ENCODE measurements around the gene OSER1.
"Not testable (repeated sequence)": the region's sequence is repeated elsewhere in the genome, so short reads cannot be mapped to it uniquely, and the experiment has no call there.

Gene OSER1

GRCh38 chr20:44195605-44196004, 15.0 kb downstream of the OSER1 start:
- DNase-seq (ENCODE audit: low read depth) = no peak
- no peak for TF ChIP-seq CTCF (conservative IDR thresholded peaks at IDR 0.05; ENCODE audit: low read depth, low read length)
- no peak overlapping the region for H3K4me3 ChIP-seq (ENCODE audit: low read depth, low read length)

GRCh38 chr20:44193801-44194200, 16.8 kb downstream of the OSER1 start:
- no peak for DNase-seq (ENCODE audit: low read depth)
- no peak overlapping the region for H3K4me3 ChIP-seq (ENCODE audit: low read depth, low read length)
- TF ChIP-seq CTCF (conservative IDR thresholded peaks at IDR 0.05; ENCODE audit: low read depth, low read length) = no peak

- not testable (repeated sequence) for DNase-seq (ENCODE audit: low read depth); H3K4me3 ChIP-seq (ENCODE audit: low read depth, low read length)
Observed at GRCh38 chr20:44191640-44192039, 18.9 kb downstream of the OSER1 start.

- peak; percentile 91 for DNase-seq (ENCODE audit: low read depth)
- TF ChIP-seq CTCF (conservative IDR thresholded peaks at IDR 0.05; ENCODE audit: low read depth, low read length) = peak; percentile 88
- H3K4me3 ChIP-seq (ENCODE audit: low read depth, low read length) = not testable (repeated sequence)
Observed at GRCh38 chr20:44190197-44190852, 20.2 kb downstream of the OSER1 start.

GRCh38 chr20:44188752-44189151, 21.8 kb downstream of the OSER1 start:
- H3K4me3 ChIP-seq (ENCODE audit: low read depth, low read length) = no peak overlapping the region
- TF ChIP-seq CTCF (conservative IDR thresholded peaks at IDR 0.05; ENCODE audit: low read depth, low read length) = no peak
- peak; percentile 21 for DNase-seq (ENCODE audit: low read depth)

GRCh38 chr20:44187772-44188709, 22.5 kb downstream of the OSER1 start:
- H3K4me3 ChIP-seq (ENCODE audit: low read depth, low read length) = peak overlapping the region; percentile 48
- DNase-seq (ENCODE audit: low read depth) = peak; percentile 39
- TF ChIP-seq CTCF (conservative IDR thresholded peaks at IDR 0.05; ENCODE audit: low read depth, low read length) = no peak

- DNase-seq (ENCODE audit: low read depth) = peak; percentile 64
- TF ChIP-seq CTCF (conservative IDR thresholded peaks at IDR 0.05; ENCODE audit: low read depth, low read length) = no peak
- H3K4me3 ChIP-seq (ENCODE audit: low read depth, low read length) = peak within 1 kb of the TSS; percentile 48
Observed at GRCh38 chr20:44187054-44187771, 23.4 kb downstream of the OSER1 start, which contains the start of gene JPH2. Gene JPH2, minus strand, starts transcription at chr20:44187188. Its CDS starts 483 bp downstream, at chr20:44186705.

All from choroid plexus epithelial cell (primary cell).